ENCODE data around the gene TRIM34.

- TF ChIP-seq CTCF (IDR thresholded peaks at IDR 0.05; ENCODE audit: low read length) (no peak), EZH2phosphoT487 (IDR thresholded peaks at IDR 0.05; ENCODE audit: low read length) (no peak)
These were observed 30.7 kb downstream of the TRIM34 start for GRCh38 chr11:5655474-5655873.

Data from MM.1S (cell line).